ENCODE measurements around the gene ZNF423. TPM values are rescaled to one million over a fixed set of nuclear protein-coding genes. Genes with fewer than 3 reads are reported as not detected.

Gene ZNF423
- total and polyA plus RNA-seq, 9 of the 15 experiments (the other 6 are each of a cell fraction or from before 2014, with no cell fraction given): not detected

- ChIA-PET CTCF (ENCODE audit: low intra/inter-chr PET ratio) (no interaction called here), POLR2A (no interaction called here)
- FAIRE-seq (no peak), ATAC-seq (no peak), DNase-seq (ENCODE audit: extremely low read depth in 1 of 4, low spot score in 3 of 4) (no peak)
- no TSS peak for BruUV-seq (replicated peaks)
- H3K4me1 ChIP-seq (replicated peaks in 1 of 2; ENCODE audit: control insufficient read depth in 2 of 2, insufficient read depth in 2 of 2, low read length in 2 of 2): no peaks in the 10 kb centered on the region
- H3K27me3 ChIP-seq (ENCODE audit: control insufficient read depth in 2 of 2, insufficient read depth in 2 of 2, low read length in 2 of 2): peaks cover 2 to 18% of the 10 kb centered on the region in 2 experiments; a peak in 3 of 5 replicates
- H3K4me2 ChIP-seq (ENCODE audit: insufficient read depth, low read length): no peak overlapping the region
- under 1% methylated on average over 7 of the region's 7 CpGs for WGBS (ENCODE audit: insufficient coverage, low coverage, missing lambda C conversion rate)
- no peak overlapping the region for H3K27ac ChIP-seq (ENCODE audit: extremely low read depth, low read depth, low read length)
- H3K4me3 ChIP-seq: no peak overlapping the region
- H3K9me1 ChIP-seq (ENCODE audit: control insufficient read depth, insufficient read depth, low read length): no peaks in the 10 kb centered on the region
- H3K36me3 ChIP-seq (ENCODE audit: control insufficient read depth, insufficient read depth, low read length): no peaks in the 10 kb centered on the region
- H2AFZ ChIP-seq (ENCODE audit: low read depth, low read length): no peak overlapping the region
- H3K9me3 ChIP-seq (replicated peaks; ENCODE audit: control insufficient read depth, insufficient read depth, low read depth, low read length): no peaks in the 10 kb centered on the region
- intact Hi-C loops (cut with micrococcal nuclease): no loop called here
- H3K9ac ChIP-seq (ENCODE audit: insufficient read depth in 1 of 2, low read depth in 2 of 2, low read length in 2 of 2): no peak overlapping the region
- no peaks in the 10 kb centered on the region for H4K20me1 ChIP-seq (replicated peaks; ENCODE audit: control insufficient read depth, insufficient read depth, low read length)
- in situ Hi-C loops (cut with MboI): no loop called here
- no peaks in the 10 kb centered on the region for H3K79me2 ChIP-seq (ENCODE audit: control insufficient read depth, insufficient read depth, low read length)
- TF ChIP-seq ZFP30 (CRISPR knock-in tag; IDR thresholded peaks at IDR 0.05; ENCODE audit: borderline replicate concordance) (no peak), GMEB1 (CRISPR knock-in tag; IDR thresholded peaks at IDR 0.05) (no peak), TCF3 (CRISPR knock-in tag; IDR thresholded peaks at IDR 0.05) (no peak), KDM4B (IDR thresholded peaks at IDR 0.05; ENCODE audit: borderline replicate concordance in 2 of 2, low read depth in 1 of 2) (no peak), NCOA4 (IDR thresholded peaks at IDR 0.05; ENCODE audit: partially characterized antibody) (no peak), C11orf30 (IDR thresholded peaks at IDR 0.05; ENCODE audit: low read depth) (no peak), ZBTB7A (IDR thresholded peaks at IDR 0.05; ENCODE audit: borderline replicate concordance, control insufficient read depth, low read depth, low read length) (no peak), RAD51 (IDR thresholded peaks at IDR 0.05; ENCODE audit: borderline replicate concordance, low read depth) (no peak), TFAP4 (CRISPR knock-in tag; IDR thresholded peaks at IDR 0.05; ENCODE audit: borderline replicate concordance) (no peak), SRSF3 (IDR thresholded peaks at IDR 0.05; ENCODE audit: insufficient read depth, low read length) (no peak), SREBF1 (IDR thresholded peaks at IDR 0.05; ENCODE audit: borderline replicate concordance, low read depth, low read length) (no peak), HINFP (tag; conservative IDR thresholded peaks at IDR 0.05; ENCODE audit: low read depth) (no peak), ZBTB26 (CRISPR knock-in tag; IDR thresholded peaks at IDR 0.05) (no peak), TFAM (CRISPR knock-in tag; conservative IDR thresholded peaks at IDR 0.05) (no peak), EHMT2 (IDR thresholded peaks at IDR 0.05) (no peak)
Observed at GRCh38 chr16:49499869-49500610, 355.9 kb downstream of the ZNF423 start.
